ENCODE measurements around the gene MUC22. TPM values are rescaled to one million over a fixed set of nuclear protein-coding genes. Genes with fewer than 3 reads are reported as not detected.

Gene MUC22
- polyA plus RNA-seq, 3 donors: not detected

DNA sequence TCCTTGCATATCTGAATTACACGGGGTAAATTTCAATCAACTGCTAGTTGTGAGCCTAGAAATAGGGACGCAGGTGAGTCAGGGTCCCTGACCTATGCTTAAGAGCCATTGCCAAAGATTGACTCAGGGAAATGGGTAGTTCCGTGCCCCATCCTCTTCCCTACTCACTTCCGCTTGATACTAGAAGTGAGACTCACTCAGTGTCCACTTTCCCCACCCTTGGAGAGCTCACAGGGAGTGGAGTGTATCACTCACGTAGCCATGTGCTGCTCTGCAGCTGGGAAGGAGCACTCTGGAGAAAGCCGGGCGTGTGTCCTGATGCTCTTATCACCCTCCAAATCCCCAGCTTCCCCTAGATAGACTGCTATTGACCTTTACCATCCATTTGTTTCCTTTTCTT lies 543 bp upstream of the MUC22 start:
- no peaks in the 10 kb centered on the region for H3K79me2 ChIP-seq (ENCODE audit: insufficient read depth, low read length)
- no peaks in the 10 kb centered on the region for H3K4me1 ChIP-seq (ENCODE audit: control insufficient read depth in 1 of 2, insufficient read depth in 2 of 2, low read length in 2 of 2)
- peaks cover 0 to 7% of the 10 kb centered on the region in 2 donors for H3K27me3 ChIP-seq (ENCODE audit: control insufficient read depth in 2 of 2, insufficient read depth in 2 of 2, low read length in 2 of 2)
- no peaks in the 10 kb centered on the region for H3K9me3 ChIP-seq (replicated peaks in 1 of 2; ENCODE audit: control insufficient read depth in 1 of 2, insufficient read depth in 1 of 2, low read length in 2 of 2)
- Mint-ChIP-seq H3K4me3 (no peak overlapping the region), H3K36me3 (no peaks in the 10 kb centered on the region), H3K27ac (no peak overlapping the region), H3K9me3 (peaks cover 0 to 13% (median 6%) of the 10 kb centered on the region in 7 donors), H3K27me3 (ENCODE audit: low read depth in 3 of 3) (peaks cover 2 to 23% (median 12%) of the 10 kb centered on the region in 3 donors), H3K4me1 (no peaks in the 10 kb centered on the region)
- intact Hi-C loops (cut with micrococcal nuclease): no loop called here
- WGBS (ENCODE audit: insufficient coverage): 61% methylated on average over 2 of the region's 7 CpGs
- H2AFZ ChIP-seq (ENCODE audit: insufficient read depth, low read depth, low read length, poor library complexity, severe bottlenecking): no peak overlapping the region
- H3K9ac ChIP-seq (ENCODE audit: insufficient read depth, low read length, poor library complexity, severe bottlenecking): no peak overlapping the region
- TF ChIP-seq CTCF (IDR thresholded peaks at IDR 0.05): no peak
- no peak overlapping the region for H3K27ac ChIP-seq (ENCODE audit: low read depth in 1 of 2, low read length in 2 of 2)
- no peak overlapping the region for H3K4me2 ChIP-seq (replicated peaks; ENCODE audit: extremely low read depth, low read length, poor library complexity, severe bottlenecking)
- H4K20me1 ChIP-seq (ENCODE audit: insufficient read depth, low read length): no peaks in the 10 kb centered on the region
- no peak for DNase-seq
- no peaks in the 10 kb centered on the region for H3K36me3 ChIP-seq (replicated peaks in 1 of 2; ENCODE audit: control insufficient read depth in 1 of 2, insufficient read depth in 2 of 2, low read length in 2 of 2)
- no peak overlapping the region for H3K4me3 ChIP-seq (replicated peaks in 1 of 3; ENCODE audit: low read depth in 2 of 3, low read length in 3 of 3)

DNA sequence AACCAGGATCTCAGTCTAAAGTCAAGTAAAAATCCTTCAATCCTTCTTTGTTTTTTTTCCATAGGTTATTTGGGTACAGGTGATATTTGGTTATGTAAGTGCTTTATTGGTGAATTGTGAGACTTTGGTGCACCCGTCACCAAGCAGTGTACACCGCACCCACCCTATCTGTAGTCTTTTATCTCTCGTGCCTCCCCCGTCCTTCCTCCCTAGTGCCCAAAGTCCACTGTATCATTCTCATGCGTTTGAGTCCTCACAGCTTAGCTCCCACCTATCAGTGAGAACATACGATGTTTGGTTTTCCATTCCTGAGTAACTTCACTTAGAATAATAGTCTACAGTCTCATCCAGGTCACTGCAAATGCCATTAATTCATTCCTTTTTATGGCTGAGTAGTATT lies 879 bp downstream of the MUC22 start:
- intact Hi-C loops (cut with micrococcal nuclease): no loop called here
- no peak overlapping the region for H3K4me3 Mint-ChIP-seq
- no peaks in the 10 kb centered on the region for H3K36me3 Mint-ChIP-seq
- Histone ChIP-seq H3K9me3 (replicated peaks in 1 of 2; ENCODE audit: control insufficient read depth in 1 of 2, insufficient read depth in 1 of 2, low read length in 2 of 2) (no peaks in the 10 kb centered on the region), H4K20me1 (ENCODE audit: insufficient read depth, low read length) (no peaks in the 10 kb centered on the region), H2AFZ (ENCODE audit: insufficient read depth, low read depth, low read length, poor library complexity, severe bottlenecking) (no peak overlapping the region), H3K4me1 (ENCODE audit: control insufficient read depth in 1 of 2, insufficient read depth in 2 of 2, low read length in 2 of 2) (no peaks in the 10 kb centered on the region), H3K9ac (ENCODE audit: insufficient read depth, low read length, poor library complexity, severe bottlenecking) (no peak overlapping the region), H3K27ac (ENCODE audit: low read depth in 1 of 2, low read length in 2 of 2) (no peak overlapping the region), H3K36me3 (replicated peaks in 1 of 2; ENCODE audit: control insufficient read depth in 1 of 2, insufficient read depth in 2 of 2, low read length in 2 of 2) (no peaks in the 10 kb centered on the region), H3K4me2 (replicated peaks; ENCODE audit: extremely low read depth, low read length, poor library complexity, severe bottlenecking) (no peak overlapping the region), H3K4me3 (replicated peaks in 1 of 3; ENCODE audit: low read depth in 2 of 3, low read length in 3 of 3) (no peak overlapping the region), H3K79me2 (ENCODE audit: insufficient read depth, low read length) (no peaks in the 10 kb centered on the region), H3K27me3 (ENCODE audit: control insufficient read depth in 2 of 2, insufficient read depth in 2 of 2, low read length in 2 of 2) (peaks cover 0 to 11% of the 10 kb centered on the region in 2 donors)
- H3K27me3 Mint-ChIP-seq (ENCODE audit: low read depth in 3 of 3): peaks cover 2 to 27% (median 13%) of the 10 kb centered on the region in 3 donors
- 77% methylated on average over 5 of the region's 6 CpGs for WGBS (ENCODE audit: insufficient coverage)
- peaks cover 0 to 17% (median 10%) of the 10 kb centered on the region in 7 donors for H3K9me3 Mint-ChIP-seq
- TF ChIP-seq CTCF (IDR thresholded peaks at IDR 0.05): no peak
- DNase-seq: no peak
- H3K27ac Mint-ChIP-seq: no peak overlapping the region
- H3K4me1 Mint-ChIP-seq: no peaks in the 10 kb centered on the region

All from CD14-positive monocyte (primary cell).